Superior temporal gyrus (tissue), 1 donor: ENCODE data around the gene SHROOM3.
"Not testable (repeated sequence)": the region's sequence is repeated elsewhere in the genome, so short reads cannot be mapped to it uniquely, and the experiment has no call there.

ENCODE experiments used
- DNase-seq: peaks from one replicate; pipeline ENCODE4 v3.0.0-alpha.2; 2016; ENCODE audit errors: extremely low spot score

The SHROOM3 gene

GRCh38 chr4:76594173-76594572 is 159.1 kb downstream of the SHROOM3 start:
- DNase-seq, result no peak

- no peak for DNase-seq
These were observed 160.4 kb downstream of the SHROOM3 start for GRCh38 chr4:76595435-76595834.

- DNase-seq, result no peak
These were observed 161.7 kb downstream of the SHROOM3 start for GRCh38 chr4:76596713-76597112.

GRCh38 chr4:76597423-76597979 is 162.5 kb downstream of the SHROOM3 start:
- no peak for DNase-seq

GRCh38 chr4:76600447-76600846 is 165.4 kb downstream of the SHROOM3 start:
- DNase-seq, result no peak

GRCh38 chr4:76601791-76602190 is 166.8 kb downstream of the SHROOM3 start:
- no peak for DNase-seq

- no peak for DNase-seq
These were observed 170.1 kb downstream of the SHROOM3 start for GRCh38 chr4:76605099-76605563.

- DNase-seq, result no peak
These were observed 171.7 kb downstream of the SHROOM3 start for GRCh38 chr4:76606645-76607265.

GRCh38 chr4:76607266-76607799 is 172.3 kb downstream of the SHROOM3 start:
- DNase-seq, result no peak

- DNase-seq, result no peak
These were observed 172.8 kb downstream of the SHROOM3 start for GRCh38 chr4:76607846-76608245.

- DNase-seq, result not testable (repeated sequence)
These were observed 173.5 kb downstream of the SHROOM3 start for GRCh38 chr4:76608549-76608948.

- no peak for DNase-seq
These were observed 175.9 kb downstream of the SHROOM3 start for GRCh38 chr4:76610751-76611547.

GRCh38 chr4:76611616-76612207 is 176.7 kb downstream of the SHROOM3 start:
- DNase-seq, result no peak

- no peak for DNase-seq
These were observed 179.6 kb downstream of the SHROOM3 start for GRCh38 chr4:76614589-76614988.

- no peak for DNase-seq
These were observed 181.0 kb downstream of the SHROOM3 start for GRCh38 chr4:76615999-76616398.

- no peak for DNase-seq
These were observed 181.5 kb downstream of the SHROOM3 start for GRCh38 chr4:76616526-76616925.

GRCh38 chr4:76620723-76621468 is 185.9 kb downstream of the SHROOM3 start:
- DNase-seq, result no peak

- DNase-seq, result no peak
These were observed 187.1 kb downstream of the SHROOM3 start for GRCh38 chr4:76622126-76622525.

- DNase-seq, result no peak
These were observed 187.7 kb downstream of the SHROOM3 start for GRCh38 chr4:76622717-76623116.

GRCh38 chr4:76623217-76624045 is 188.4 kb downstream of the SHROOM3 start:
- DNase-seq, result no peak

- peak; percentile 34 for DNase-seq
These were observed 189.2 kb downstream of the SHROOM3 start for GRCh38 chr4:76624241-76624681.
